AG04450 (cell line): ENCODE results near the gene ZC3HAV1L. TPM values are rescaled to one million over a fixed set of nuclear protein-coding genes. Genes with fewer than 3 reads are reported as not detected.

ENCODE experiments used
- CTCF ChIA-PET: fragments of 300-600, 350-600 bp; formaldehyde crosslinking; extraction: SDS; loops from one replicate; lab custom pipeline; 2022; ENCODE audit warnings: antibody characterized with exemption, inconsistent platforms; lab: Charles Lee
- POLR2A ChIA-PET: fragments of 350-600 bp; formaldehyde crosslinking; extraction: SDS; loops from one replicate; lab custom pipeline; 2021; ENCODE audit warnings: antibody characterized with exemption, inconsistent platforms; lab: Yijun Ruan, JAX
- DNase-seq: peaks from one replicate; pipeline ENCODE4 v3.0.0-alpha.2; 2011; ENCODE audit warnings: low read depth, low spot score
- H3K27ac ChIP-seq: one replicate; pipeline ENCODE4 v1.5.1; 2012; ENCODE audit warnings: low read depth, low read length, control low read depth
- H3K27me3 ChIP-seq: one replicate; pipeline ENCODE4 v1.6.0; 2012; ENCODE audit warnings: low read length; ENCODE audit not compliant: control insufficient read depth, insufficient read depth
- H3K4me3 ChIP-seq: 2 replicates; pipeline ENCODE4 v1.5.1; 2011; ENCODE audit warnings: mild to moderate bottlenecking, low read depth, low read length, control low read depth
- H3K9me3 ChIP-seq: 2 replicates; pipeline ENCODE4 v1.5.1; 2012; ENCODE audit warnings: low read length; ENCODE audit not compliant: control insufficient read depth, insufficient read depth
- polyA plus RNA-seq: library from polyadenylated mRNA; depleted of rRNA; stranded (reverse); fragments of >200 nt; gene quantifications from 2 replicates; pipeline ENCODE4 v1.2.3, GENCODE V29; 2011
- TF ChIP-seq, protein P1 (sequence below): IDR thresholded peaks from 2 replicates; pipeline ENCODE4 v1.5.1; 2011; ENCODE audit warnings: low read depth, low read length, control low read depth, inconsistent platforms

Gene ZC3HAV1L
- polyA plus RNA-seq, 1 experiment, result 9.9 TPM

DNA sequence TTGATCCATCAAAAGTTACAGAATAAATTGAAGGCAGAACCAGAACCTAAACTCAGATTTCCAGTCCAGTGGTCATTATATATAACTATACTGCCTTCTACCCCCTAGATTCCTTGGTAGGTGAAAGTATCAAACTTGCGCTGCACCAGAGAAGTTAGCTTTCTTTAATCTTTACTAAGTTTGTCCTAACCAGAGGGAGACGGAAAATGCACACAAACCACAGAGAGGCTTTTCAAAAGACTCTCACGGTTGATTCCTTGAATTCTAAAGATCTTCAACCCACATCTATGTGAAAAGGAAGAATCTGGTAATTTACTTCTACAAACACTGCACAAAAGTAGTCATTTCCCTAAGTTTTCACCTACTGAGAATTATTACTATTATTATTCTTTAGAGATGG, 36.4 kb downstream of the ZC3HAV1L start:
- Histone ChIP-seq H3K4me3 (no peak overlapping the region), H3K27ac (no peak overlapping the region), H3K27me3 (peaks cover 5% of the 10 kb centered on the region), H3K9me3 (no peaks in the 10 kb centered on the region)
- DNase-seq, result no peak
- CTCF ChIA-PET, result interaction anchor here (1.1 kb wide), 1 partner anchor 18 kb away, joined by 3 read pairs; no protein-coding TSS in a partner anchor
- TF ChIP-seq, protein P1, sequence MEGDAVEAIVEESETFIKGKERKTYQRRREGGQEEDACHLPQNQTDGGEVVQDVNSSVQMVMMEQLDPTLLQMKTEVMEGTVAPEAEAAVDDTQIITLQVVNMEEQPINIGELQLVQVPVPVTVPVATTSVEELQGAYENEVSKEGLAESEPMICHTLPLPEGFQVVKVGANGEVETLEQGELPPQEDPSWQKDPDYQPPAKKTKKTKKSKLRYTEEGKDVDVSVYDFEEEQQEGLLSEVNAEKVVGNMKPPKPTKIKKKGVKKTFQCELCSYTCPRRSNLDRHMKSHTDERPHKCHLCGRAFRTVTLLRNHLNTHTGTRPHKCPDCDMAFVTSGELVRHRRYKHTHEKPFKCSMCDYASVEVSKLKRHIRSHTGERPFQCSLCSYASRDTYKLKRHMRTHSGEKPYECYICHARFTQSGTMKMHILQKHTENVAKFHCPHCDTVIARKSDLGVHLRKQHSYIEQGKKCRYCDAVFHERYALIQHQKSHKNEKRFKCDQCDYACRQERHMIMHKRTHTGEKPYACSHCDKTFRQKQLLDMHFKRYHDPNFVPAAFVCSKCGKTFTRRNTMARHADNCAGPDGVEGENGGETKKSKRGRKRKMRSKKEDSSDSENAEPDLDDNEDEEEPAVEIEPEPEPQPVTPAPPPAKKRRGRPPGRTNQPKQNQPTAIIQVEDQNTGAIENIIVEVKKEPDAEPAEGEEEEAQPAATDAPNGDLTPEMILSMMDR, result no peak
- POLR2A ChIA-PET, result no interaction called here

DNA sequence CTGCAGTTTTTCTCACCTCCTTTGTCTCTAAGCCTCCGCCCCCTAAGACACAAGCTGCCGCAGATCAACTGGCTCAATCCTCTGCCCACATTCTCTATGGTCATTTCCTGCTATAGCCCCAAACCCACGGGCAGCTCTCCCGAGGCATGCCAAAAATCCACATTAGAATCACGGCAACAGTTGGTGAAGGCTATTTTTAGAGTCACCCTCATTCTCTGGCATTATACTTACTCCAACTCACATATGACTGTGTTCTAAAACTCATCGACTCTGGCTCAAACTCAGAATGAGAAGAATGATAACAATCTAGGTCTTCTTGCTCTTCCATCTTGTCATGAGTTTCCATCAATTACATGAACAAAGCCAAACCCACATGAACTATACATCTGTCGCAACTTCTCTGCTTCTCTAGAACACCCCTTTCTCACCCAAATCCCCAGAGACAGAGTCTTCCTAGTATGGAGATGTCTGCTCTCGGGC, 43.8 kb downstream of the ZC3HAV1L start:
- Histone ChIP-seq H3K27me3 (no peaks in the 10 kb centered on the region), H3K9me3 (0 out of 2 replicates have a peak, but pooled peaks cover 2% of the 10 kb centered on the region), H3K27ac (peak overlapping the region; percentile 66), H3K4me3 (no peak overlapping the region)
- TF ChIP-seq, protein P1, result no peak
- CTCF ChIA-PET, result no interaction called here
- POLR2A ChIA-PET, result interaction anchor here (0.6 to 1.5 kb wide), 2 partner anchors 12 to 109 kb away, joined by 4 to 9 read pairs; no protein-coding TSS in a partner anchor
- DNase-seq, result peak; percentile 39

DNA sequence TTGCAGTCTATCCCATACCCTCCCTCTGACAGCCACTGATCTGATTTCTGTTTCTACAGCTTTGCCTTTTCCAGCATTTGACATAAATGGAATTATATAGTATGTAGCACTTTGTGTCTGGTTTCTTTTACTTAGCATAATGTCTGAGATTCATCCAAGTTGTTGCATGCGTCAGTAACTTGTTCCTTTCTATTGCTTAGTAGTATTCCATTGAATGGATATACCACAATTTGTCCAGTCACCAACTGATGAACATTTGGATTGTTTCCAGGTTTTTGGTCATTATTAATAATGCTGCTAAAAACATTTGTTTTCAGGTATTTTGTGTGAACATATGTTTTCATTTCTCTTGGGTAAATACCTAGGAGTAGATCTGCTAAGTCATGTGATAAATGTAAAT, 48.2 kb downstream of the ZC3HAV1L start:
- TF ChIP-seq, protein P1, result no peak
- no peak for DNase-seq
- H3K9me3 ChIP-seq, result 0 out of 2 replicates have a peak, but pooled peaks cover 2% of the 10 kb centered on the region
- ChIA-PET CTCF (interaction anchor here (2.2 kb wide), 1 partner anchor 30 kb away, joined by 8 read pairs; no protein-coding TSS in a partner anchor), POLR2A (no interaction called here)
- H3K4me3 ChIP-seq, result no peak overlapping the region
- no peaks in the 10 kb centered on the region for H3K27me3 ChIP-seq
- H3K27ac ChIP-seq, result no peak overlapping the region

DNA sequence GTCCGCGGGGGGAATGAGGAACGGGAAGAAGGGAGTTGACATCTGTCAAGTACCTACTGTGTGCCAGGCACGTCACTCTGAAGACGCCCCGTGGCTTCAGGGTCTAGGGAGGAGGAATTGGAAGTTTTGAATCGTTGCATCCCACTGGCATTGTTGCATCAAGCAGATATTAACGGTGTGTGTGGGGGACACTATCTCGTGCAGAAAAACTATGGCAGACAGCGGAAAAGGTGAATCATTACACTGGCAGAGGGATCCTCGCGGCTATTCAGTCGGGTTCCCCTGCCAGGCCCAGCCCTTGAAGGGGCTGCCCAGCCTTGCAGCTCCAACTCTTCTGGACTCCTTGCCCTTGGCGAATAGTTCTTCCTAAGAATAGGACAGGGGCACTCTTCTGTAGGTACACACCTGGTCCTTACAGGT, 53.6 kb downstream of the ZC3HAV1L start:
- POLR2A ChIA-PET, result no interaction called here

More for the DNA sequence above, 53.6 kb downstream of the ZC3HAV1L start:
- TF ChIP-seq, protein P1, result no peak
- CTCF ChIA-PET, result interaction anchor here (0.8 to 1.0 kb wide), 3 partner anchors 48 to 96 kb away, joined by 3 to 10 read pairs (median 3); no protein-coding TSS in a partner anchor
- H3K27me3 ChIP-seq, result no peaks in the 10 kb centered on the region
- no peak overlapping the region for H3K27ac ChIP-seq
- no peak for DNase-seq
- H3K4me3 ChIP-seq, result peak overlapping the region; percentile 60
- no peaks in the 10 kb centered on the region for H3K9me3 ChIP-seq
